GM21390 (cell line): ENCODE data around the gene GPC3.
A peak's percentile ranks its signal among the peaks of the same experiment; 100 is the strongest.
"Not testable (repeated sequence)": the region's sequence is repeated elsewhere in the genome, so short reads cannot be mapped to it uniquely, and the experiment has no call there.

Source experiments
- ATAC-seq: cut with Tn5 transposase; IDR thresholded peaks from one replicate; pipeline ENCODE4 v1.9.1; 2021; ENCODE audit not compliant: unreplicated experiment

Gene GPC3

DNA sequence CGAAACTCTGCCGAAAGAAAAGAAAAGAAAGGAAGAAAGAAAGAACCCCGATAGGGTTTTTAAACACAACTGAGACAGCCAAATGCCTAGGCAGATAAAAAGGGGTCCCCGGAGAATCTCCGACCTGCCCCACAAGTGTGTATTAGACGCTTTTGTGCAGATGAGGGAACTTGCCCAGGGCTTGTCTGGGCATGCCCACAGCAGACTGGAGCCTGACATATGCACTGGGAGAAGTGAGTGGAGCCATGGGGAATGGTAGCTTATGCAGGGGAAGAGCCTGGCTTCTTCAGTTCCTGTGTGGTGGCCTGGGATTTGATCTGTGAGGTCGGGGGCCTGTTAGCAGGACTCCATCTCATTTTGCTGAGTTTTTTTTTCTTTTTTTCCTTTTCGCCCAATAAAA, 199.0 kb downstream of the GPC3 start:
- ATAC-seq: no peak

GRCh38 chrX:133783274-133783673, 202.1 kb downstream of the GPC3 start:
- ATAC-seq: peak; percentile 88

- no peak for ATAC-seq
Observed at GRCh38 chrX:133781174-133781573, 204.2 kb downstream of the GPC3 start.

GRCh38 chrX:133776072-133776471, 209.3 kb downstream of the GPC3 start:
- ATAC-seq: no peak

- no peak for ATAC-seq
Observed at GRCh38 chrX:133774807-133775206, 210.6 kb downstream of the GPC3 start.

- no peak for ATAC-seq
Observed at GRCh38 chrX:133771086-133771646, 214.2 kb downstream of the GPC3 start.

DNA sequence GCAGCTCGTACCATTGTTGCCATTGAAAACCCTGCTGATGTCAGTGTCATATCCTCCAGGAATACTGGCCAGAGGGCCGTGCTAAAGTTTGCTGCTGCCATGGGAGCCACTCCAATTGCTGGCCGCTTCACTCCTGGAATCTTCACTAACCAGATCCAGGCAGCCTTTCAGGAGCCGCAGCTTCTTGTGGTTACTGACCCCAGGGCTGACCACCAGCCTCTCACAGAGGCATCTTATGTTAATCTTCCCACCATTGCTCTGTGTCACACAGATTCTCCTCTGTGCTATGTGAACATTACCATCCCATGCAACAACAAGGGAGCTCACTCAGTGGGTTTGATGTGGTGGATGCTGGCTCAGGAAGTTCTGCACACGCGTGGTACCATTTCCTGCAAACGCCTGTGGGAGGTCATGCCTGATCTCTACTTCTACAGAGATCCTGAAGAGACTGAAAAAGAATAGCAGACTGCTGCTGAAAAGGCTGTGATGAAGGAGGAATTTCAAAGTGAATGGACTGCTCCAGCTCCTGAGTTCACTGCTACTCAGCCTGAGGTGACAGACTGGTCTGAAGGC, 222.3 kb downstream of the GPC3 start:
- ATAC-seq: not testable (repeated sequence)

DNA sequence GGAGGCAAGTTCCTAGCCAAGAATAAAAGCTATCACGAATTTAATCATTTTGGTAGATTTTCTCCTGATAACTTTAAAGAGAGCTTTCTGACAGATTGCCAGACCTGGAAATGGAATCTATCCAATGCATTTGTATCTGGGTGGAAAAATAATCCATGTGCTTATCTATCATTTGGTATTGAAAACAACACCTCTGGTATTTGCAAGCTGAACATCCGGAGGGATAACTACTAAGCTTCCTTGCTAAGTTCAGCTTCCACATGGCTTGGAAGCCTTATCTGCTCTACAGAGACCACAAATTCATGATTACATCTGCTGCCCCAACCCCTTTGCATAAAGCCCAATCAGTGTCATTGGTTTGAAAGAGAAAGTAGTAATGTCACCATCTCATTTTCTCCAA, 230.7 kb downstream of the GPC3 start:
- ATAC-seq: no peak

GRCh38 chrX:133749951-133750350, 235.4 kb downstream of the GPC3 start:
- ATAC-seq: no peak

DNA sequence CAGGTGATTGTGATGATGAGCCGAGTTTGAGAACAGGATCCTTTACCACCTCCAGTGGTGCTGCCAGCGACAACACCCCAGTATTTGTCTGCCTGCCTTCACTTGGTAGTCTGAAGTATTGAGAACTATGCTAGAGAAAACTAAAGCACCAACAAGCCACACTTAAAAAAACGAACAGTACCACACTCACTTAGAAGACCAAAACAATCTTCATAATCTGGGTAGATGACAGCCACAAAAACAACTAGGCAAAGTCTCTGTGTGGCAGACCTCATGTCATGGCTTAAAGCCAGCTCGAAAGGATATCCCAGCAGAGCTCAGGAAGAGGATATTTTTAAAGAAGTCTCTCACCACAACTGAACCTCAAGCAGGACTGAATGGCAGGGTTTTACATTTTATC, 236.0 kb downstream of the GPC3 start:
- ATAC-seq: no peak

DNA sequence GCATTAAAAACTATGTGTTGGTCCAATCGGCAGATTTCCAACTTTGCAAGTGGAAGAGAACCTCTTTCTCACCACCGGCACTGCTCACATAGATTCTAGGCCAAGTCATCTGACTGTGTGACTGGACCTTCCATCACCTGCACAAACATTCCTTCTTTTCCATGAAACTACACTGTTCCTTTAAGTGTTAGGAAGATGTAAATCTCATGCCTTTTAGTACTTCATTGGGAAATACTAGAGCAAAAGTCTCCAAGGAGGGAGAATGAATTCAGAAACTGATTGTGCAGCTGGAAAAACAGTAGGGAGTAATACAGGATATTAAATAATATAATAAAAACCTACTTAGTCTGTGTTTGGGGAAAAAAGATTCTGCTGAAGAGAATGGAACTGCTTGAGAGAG, 238.2 kb downstream of the GPC3 start:
- ATAC-seq: no peak

GRCh38 chrX:133746593-133746992, 238.8 kb downstream of the GPC3 start:
- peak; percentile 51 for ATAC-seq

- peak; percentile 84 for ATAC-seq
Observed at GRCh38 chrX:133745349-133745748, 240.0 kb downstream of the GPC3 start.

- no peak for ATAC-seq
Observed at GRCh38 chrX:133742602-133743305, 242.6 kb downstream of the GPC3 start.

GRCh38 chrX:133741303-133741702, 244.1 kb downstream of the GPC3 start:
- no peak for ATAC-seq

- no peak for ATAC-seq
Observed at GRCh38 chrX:133726642-133727041, 258.8 kb downstream of the GPC3 start.

- no peak for ATAC-seq
Observed at GRCh38 chrX:133726211-133726630, 259.2 kb downstream of the GPC3 start.

DNA sequence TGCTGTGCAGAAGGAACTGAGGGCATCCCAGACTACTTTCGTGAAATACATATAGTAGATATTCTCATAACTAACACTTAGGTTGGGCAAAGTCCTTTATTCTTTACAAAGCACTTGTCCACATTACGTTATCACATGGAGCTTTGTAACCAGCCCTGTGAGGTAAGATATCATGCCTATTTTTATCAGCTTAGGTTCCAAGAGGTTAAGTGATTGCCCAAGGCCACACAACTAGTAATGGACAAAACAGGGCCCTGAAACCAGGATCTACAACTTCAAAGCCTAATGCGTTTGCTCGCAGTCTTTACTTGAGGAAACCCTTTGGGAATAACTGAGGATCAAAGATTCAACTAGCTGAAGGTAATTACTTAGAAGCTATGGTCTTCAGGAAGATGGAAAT, 261.5 kb downstream of the GPC3 start:
- no peak for ATAC-seq

- ATAC-seq: no peak
Observed at GRCh38 chrX:133722756-133723155, 262.6 kb downstream of the GPC3 start.

- not testable (repeated sequence) for ATAC-seq
Observed at GRCh38 chrX:133720269-133720668, 265.1 kb downstream of the GPC3 start.

GRCh38 chrX:133715715-133716114, 269.7 kb downstream of the GPC3 start:
- no peak for ATAC-seq

DNA sequence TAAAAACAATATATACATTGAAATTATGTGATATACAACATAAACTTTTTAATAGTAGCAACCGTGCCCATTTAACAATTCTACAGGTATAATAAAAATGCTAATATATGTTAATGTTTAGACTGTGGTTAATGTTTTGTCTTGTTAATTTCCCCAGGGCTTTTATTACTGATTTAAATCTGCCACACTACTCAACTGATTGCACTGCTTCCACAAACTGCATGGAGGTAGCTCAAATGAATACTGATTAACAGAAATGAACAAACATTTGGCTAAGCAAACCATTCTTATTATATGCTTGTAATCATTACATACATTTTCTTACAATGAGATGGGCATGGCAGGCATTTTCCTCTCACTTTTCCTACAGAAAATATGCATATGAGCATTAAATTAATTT, 275.9 kb downstream of the GPC3 start:
- no peak for ATAC-seq

DNA sequence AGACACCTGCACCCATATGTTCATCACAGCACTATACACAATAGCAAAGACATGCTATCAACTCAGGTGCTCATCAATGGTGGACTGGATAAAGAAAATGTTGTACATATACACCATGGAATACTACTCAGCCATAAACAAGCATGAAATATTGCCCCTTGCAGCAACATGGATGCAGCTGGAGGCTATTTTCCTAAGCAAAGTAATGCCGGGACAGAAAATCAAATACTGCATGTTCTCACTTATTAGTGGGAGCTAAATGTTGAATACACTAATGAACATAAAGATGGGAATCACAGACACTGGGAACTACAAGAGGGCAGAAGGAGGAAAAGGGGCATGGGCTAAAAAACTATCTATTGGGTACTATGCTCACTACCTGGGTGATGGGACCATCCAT, 278.5 kb downstream of the GPC3 start:
- ATAC-seq: no peak
